ENCODE results near the gene GPR153.

The GPR153 gene

DNA sequence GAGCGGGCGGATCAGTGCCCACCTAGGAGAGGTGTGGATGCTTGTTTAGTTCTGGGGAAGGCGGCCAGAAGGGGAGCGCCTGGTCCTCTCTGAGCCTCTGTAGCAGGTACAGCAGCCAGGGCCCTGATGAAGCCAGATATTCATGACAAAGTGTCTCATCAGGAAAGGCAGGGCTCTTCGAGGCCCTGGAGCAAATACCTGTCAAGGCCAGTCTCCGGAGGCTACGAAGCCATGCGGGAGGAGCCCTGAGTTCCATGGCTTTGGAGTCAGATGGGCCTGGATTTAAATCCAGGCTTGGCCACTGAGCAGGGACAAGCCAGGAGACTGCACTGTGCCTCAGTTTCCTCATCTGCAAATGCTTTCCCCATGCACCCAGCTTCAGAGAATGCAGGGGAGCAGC is 25.4 kb upstream of the GPR153 start:
- DNase-seq (ENCODE audit: low read depth): no peak

GRCh38 chr1:6285336-6285735 is 24.4 kb upstream of the GPR153 start:
- DNase-seq (ENCODE audit: low read depth): no peak

DNA sequence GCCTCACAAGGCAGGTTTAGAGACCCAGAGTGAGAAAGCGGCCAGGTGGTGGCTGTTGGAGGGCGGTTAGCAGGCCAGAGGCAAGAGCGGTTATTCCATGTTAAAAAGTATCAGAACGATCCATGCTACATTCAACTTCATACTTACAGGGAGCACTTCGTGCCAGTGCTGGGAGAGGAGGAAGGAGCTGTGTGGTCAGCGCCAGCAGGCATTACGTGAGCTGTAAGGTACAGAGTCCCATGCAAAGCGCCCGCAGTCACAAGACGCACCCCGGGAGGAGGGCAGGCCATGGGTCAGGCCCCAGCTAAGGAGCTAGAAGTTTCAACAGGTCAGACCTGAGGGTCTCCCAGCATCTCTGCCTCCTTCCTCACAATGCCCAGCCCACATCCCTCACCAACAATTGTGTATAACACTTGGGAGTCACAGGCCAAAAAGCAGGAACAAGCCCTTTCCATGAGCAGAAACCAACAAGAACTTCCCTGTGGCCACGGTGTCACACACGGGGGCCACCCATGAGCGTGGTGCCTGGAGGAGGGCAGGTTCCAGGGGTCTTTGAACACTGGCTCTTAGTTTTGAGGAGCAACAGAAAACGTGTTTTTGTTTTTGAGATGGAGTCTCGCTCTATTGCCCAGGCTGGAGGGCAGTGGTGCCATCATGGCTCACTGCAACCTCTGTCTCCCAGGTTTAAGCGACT is 21.8 kb upstream of the GPR153 start:
- DNase-seq (ENCODE audit: low read depth): no peak

GRCh38 chr1:6281511-6282402 is 20.9 kb upstream of the GPR153 start:
- no peak for DNase-seq (ENCODE audit: low read depth)

- no peak for DNase-seq (ENCODE audit: low read depth)
These were observed 20.0 kb upstream of the GPR153 start for GRCh38 chr1:6280761-6281451.

DNA sequence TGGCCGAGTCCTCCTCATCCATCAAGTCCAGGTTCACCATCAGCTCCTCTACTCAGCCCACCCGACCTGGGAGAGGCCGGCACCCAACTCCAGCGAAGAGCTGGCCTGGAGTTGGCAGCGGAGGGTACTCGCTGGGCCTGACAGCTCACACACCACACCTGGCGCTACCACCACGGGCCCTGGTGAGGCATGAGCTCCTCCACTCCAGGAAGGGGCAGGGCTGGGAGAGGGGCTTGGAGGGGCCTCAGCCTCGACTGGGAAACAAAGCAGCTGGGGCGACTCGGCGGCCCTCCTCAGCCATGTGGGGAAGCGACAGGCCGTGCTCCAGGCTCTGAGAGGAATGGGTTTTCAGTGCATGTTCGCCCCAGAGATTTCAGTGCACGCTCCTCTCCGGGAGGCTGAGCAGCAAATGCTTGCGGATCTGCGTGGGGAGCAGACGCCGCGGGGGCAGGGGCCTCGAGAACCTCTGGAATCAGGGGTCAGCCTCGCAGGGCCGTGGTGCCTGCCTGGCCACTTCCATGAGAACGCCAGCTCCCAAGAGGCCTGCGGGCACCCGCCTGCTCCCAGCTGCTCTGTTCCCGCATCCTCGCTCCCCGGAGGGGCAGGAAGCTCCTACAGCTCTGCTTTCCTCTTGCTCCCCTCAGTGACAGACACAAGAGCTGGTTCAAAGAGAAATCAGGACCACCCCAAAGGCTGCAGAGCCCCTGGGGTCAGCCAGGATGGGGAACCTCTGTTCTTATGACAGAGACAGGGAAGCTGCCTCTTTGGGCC is 18.9 kb upstream of the GPR153 start:
- no peak for DNase-seq (ENCODE audit: low read depth)

GRCh38 chr1:6279066-6279465 is 18.2 kb upstream of the GPR153 start:
- DNase-seq (ENCODE audit: low read depth): no peak

- no peak for DNase-seq (ENCODE audit: low read depth)
These were observed 17.4 kb upstream of the GPR153 start for GRCh38 chr1:6278263-6278662.

- no peak for DNase-seq (ENCODE audit: low read depth)
These were observed 16.1 kb upstream of the GPR153 start for GRCh38 chr1:6276811-6277555.

GRCh38 chr1:6275826-6276782 is 15.2 kb upstream of the GPR153 start:
- no peak for DNase-seq (ENCODE audit: low read depth)

DNA sequence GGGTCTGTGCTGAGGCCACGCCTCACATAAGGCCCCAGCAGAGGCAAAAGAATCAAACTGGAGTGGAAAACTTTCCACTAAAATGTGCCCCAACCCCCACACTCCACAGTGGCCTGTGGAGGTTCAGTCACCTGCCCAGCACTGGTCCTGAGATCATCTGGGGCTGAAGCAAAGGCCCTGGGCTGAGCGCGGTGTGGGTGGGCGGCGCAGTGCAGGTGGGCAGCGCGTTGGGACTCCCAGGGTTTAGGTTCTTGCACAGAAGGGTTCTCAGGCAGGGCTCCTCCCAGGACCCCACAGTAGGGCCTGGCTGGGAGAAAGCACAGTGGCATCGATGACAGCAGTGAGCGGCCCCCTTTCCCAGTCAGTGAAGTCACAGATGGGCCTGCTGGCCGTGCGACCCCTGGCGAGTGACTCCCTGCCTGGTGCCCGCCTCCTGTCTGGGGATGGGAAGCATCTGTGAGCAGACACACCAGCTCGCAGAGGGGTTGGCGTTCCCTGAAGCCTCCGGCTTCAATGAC is 13.8 kb upstream of the GPR153 start:
- DNase-seq (ENCODE audit: low read depth): no peak

- DNase-seq (ENCODE audit: low read depth): no peak
These were observed 13.2 kb upstream of the GPR153 start for GRCh38 chr1:6274102-6274501.

DNA sequence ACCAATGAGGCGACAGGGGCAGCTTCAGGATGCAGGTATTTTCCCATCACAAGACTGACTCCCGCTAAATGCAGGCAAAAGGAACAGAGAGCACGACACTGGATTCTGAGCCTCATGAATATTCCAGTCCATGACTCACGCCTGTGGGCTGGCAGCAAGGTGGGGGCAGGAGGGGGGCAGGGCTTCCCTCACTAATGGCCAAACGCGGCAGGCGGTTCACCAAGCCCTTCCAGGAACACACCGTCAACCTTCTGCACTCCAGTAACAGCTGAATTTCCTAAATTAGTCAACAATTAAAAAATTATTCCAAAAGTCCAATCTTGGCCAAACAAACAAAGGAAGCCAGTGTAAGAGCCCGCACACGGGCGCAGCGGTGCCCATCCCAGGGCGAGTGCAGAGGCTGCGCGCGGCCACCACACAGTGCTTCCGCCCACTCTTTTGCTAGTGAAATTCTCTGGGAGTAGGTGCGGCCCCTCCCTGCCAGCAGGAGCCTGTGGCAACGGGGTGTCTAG is 12.5 kb upstream of the GPR153 start:
- no peak for DNase-seq (ENCODE audit: low read depth)

DNA sequence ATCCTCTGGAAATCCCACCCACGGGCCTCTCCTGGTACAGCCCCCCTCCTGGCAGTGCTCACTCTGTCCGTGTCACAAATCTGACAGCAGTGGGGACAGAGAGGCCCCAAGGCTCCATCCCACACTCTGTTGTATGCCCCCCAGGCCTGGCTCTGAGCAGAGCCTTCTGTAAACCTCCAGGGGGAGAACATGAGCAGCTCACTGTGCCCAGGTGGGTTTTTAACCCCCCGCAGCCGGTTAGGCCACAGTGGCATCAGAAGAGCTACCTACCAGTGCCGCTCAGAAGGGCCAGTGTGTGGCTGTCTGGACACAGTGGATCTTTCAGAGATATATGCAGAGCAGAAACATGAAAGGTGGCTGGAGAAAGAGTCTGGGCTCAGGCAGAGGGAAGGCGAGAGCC is 12.0 kb upstream of the GPR153 start:
- DNase-seq (ENCODE audit: low read depth): no peak

DNA sequence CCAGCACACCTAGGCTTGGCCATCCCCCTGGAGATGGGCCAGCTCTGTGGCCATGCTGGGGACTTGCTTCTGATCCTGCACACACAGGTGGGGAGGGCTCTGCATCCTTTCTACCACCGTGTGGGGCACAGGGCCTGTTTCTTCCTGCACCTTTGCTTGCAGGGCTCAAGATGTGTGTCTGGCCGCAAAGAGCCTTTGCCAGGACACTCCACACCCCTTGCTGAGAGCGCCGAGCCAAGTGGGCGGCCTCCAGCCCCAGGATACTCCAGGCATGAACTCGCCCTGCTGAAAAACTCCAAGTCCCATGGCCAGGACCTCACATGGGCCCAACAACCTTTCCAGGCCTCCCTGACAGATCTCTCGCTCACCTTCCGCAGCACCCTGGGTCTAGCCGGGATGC is 11.6 kb upstream of the GPR153 start:
- DNase-seq (ENCODE audit: low read depth): no peak

GRCh38 chr1:6271554-6271953 is 10.7 kb upstream of the GPR153 start:
- DNase-seq (ENCODE audit: low read depth): no peak

GRCh38 chr1:6271006-6271405 is 10.1 kb upstream of the GPR153 start:
- no peak for DNase-seq (ENCODE audit: low read depth)

DNA sequence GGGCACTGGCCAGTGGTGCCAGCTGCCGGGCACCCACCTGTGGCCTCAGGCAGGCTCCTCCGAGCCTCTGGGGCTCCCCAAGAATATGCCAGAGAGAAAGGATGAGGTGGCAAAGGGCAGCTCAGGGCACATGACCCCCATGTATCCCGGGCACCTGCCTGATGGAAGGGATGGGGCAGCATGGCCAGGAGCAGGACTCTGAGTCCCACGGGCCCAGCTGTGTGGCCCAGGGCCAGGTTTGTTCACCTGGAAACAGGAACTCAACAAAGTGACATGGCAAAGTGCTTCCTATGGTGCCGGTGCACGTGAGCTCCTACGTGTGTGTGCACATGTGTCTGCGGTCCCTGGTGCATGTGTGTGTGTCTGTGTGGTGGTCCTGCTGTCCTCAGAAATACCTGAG is 9.5 kb upstream of the GPR153 start:
- DNase-seq (ENCODE audit: low read depth): no peak

GRCh38 chr1:6269720-6270400 is 9.0 kb upstream of the GPR153 start:
- no peak for DNase-seq (ENCODE audit: low read depth)
